B cell (primary cell): ENCODE data around the gene COL10A1. TPM values are rescaled to one million over a fixed set of nuclear protein-coding genes. Genes with fewer than 3 reads are reported as not detected.
A peak's percentile ranks its signal among the peaks of the same experiment; 100 is the strongest.

Experiments
- ATAC-seq: fragments of 200-7000 bp; cut with Tn5 transposase; one replicate; pipeline ENCODE4 v1.10.0; 2021; ENCODE audit warnings: low read depth, mild to moderate bottlenecking, moderate number of reproducible peaks, moderate library complexity
- CTCF ChIA-PET: fragments of 350-600 bp; sonication (Branson Sonifier 250); formaldehyde crosslinking; loops from one replicate; lab custom pipeline; 2021; ENCODE audit warnings: antibody characterized with exemption, inconsistent platforms; lab: Charles Lee
- POLR2A ChIA-PET: fragments of 350-600 bp; sonication (Branson Sonifier 250); formaldehyde crosslinking; loops from one replicate; lab custom pipeline; 2021; ENCODE audit warnings: antibody characterized with exemption; lab: Charles Lee
- DNase-seq: peaks from one replicate; pipeline ENCODE4 v3.0.0; 2013
- H2AFZ ChIP-seq: 2 replicates; pipeline ENCODE4 v1.6.1; 2012; ENCODE audit warnings: mild to moderate bottlenecking, low read depth, low read length; ENCODE audit not compliant: insufficient read depth, poor library complexity, severe bottlenecking
- H3K27ac ChIP-seq, 2 donors: 1 replicate in 1 of 2; 2 replicates in 1 of 2; pipeline ENCODE4 v1.5.1; 2012 to 2013; ENCODE audit warnings: low read length in 2 of 2, mild to moderate bottlenecking in 2 of 2, moderate library complexity in 1 of 2
- H3K27me3 ChIP-seq, 4 experiments: fragments of 200-600 bp in 1 of 4; sonication (generic) in 1 of 4; replicated peaks in 1 of 4; 1 replicate in 2 of 4; 2 replicates in 2 of 4; pipeline versions ENCODE4 v1.6.1 to v1.7.0; 2013 to 2016; ENCODE audit warnings: low read length in 3 of 4, mild to moderate bottlenecking in 2 of 4, mixed read lengths in 1 of 4, moderate library complexity in 1 of 4; ENCODE audit not compliant: insufficient read depth in 4 of 4, control insufficient read depth in 3 of 4; ENCODE audit errors: control extremely low read depth in 1 of 4
- H3K36me3 ChIP-seq, 2 experiments: replicated peaks in 1 of 2; 1 replicate in 1 of 2; 2 replicates in 1 of 2; pipeline versions ENCODE4 v1.6.1 to v1.7.1; 2013; ENCODE audit warnings: low read length in 1 of 2; ENCODE audit not compliant: insufficient read depth in 2 of 2, control insufficient read depth in 1 of 2; ENCODE audit errors: control extremely low read depth in 1 of 2, extremely low read depth in 1 of 2
- H3K4me1 ChIP-seq, 2 donors: fragments of 200-600 bp in 1 of 2; sonication (generic) in 1 of 2; 1 replicate in 1 of 2; 2 replicates in 1 of 2; pipeline versions ENCODE4 v1.5.1 to v1.6.1; 2013 to 2017; ENCODE audit warnings: low read length in 2 of 2; ENCODE audit not compliant: control insufficient read depth in 2 of 2, insufficient read depth in 2 of 2
- H3K4me2 ChIP-seq: replicated peaks from 2 replicates; pipeline ENCODE3; 2012; ENCODE audit warnings: mild to moderate bottlenecking, low read depth, low read length; ENCODE audit not compliant: poor library complexity, severe bottlenecking
- H3K4me3 ChIP-seq, 5 experiments: fragments of 200-600 bp in 1 of 5; sonication (generic) in 1 of 5; 1 replicate in 3 of 5; 2 replicates in 2 of 5; pipeline versions ENCODE4 v1.5.1 to v1.7.0; 2011 to 2016; ENCODE audit warnings: low read length in 4 of 5, mild to moderate bottlenecking in 4 of 5, low read depth in 2 of 5, control low read depth in 1 of 5, moderate library complexity in 1 of 5; ENCODE audit not compliant: insufficient read depth in 1 of 5; ENCODE audit errors: control extremely low read depth in 1 of 5, extremely low read depth in 1 of 5
- H3K79me2 ChIP-seq: fragments of 200-600 bp; sonication (generic); one replicate; pipeline ENCODE4 v1.6.0; 2016; ENCODE audit warnings: low read length; ENCODE audit not compliant: control insufficient read depth, insufficient read depth
- H3K9ac ChIP-seq: fragments of 200-600 bp; sonication (generic); 2 replicates; pipeline ENCODE4 v1.6.1; 2017; ENCODE audit warnings: mild to moderate bottlenecking, low read length, moderate library complexity
- H3K9me3 ChIP-seq, 3 donors: one replicate each; pipeline versions ENCODE4 v1.6.1 to v1.7.1; 2013; ENCODE audit warnings: low read length in 2 of 3; ENCODE audit not compliant: control insufficient read depth in 2 of 3, insufficient read depth in 1 of 3; ENCODE audit errors: control extremely low read depth in 1 of 3
- H4K20me1 ChIP-seq: 2 replicates; pipeline ENCODE4 v1.6.0; 2012; ENCODE audit warnings: mild to moderate bottlenecking, low read length; ENCODE audit not compliant: insufficient read depth, control insufficient read depth, poor library complexity, severe bottlenecking
- H3K27ac Mint-ChIP-seq: one replicate; pipeline ENCODE4 v1.8.0; 2021; ENCODE audit warnings: mixed read lengths
- H3K27me3 Mint-ChIP-seq: one replicate; pipeline ENCODE4 v1.8.0; 2021; ENCODE audit warnings: mixed read lengths
- H3K4me1 Mint-ChIP-seq: one replicate; pipeline ENCODE4 v1.8.0; 2021; ENCODE audit warnings: mixed read lengths
- H3K4me3 Mint-ChIP-seq: one replicate; pipeline ENCODE4 v1.8.0; 2021; ENCODE audit warnings: mixed read lengths
- H3K9me3 Mint-ChIP-seq: one replicate; pipeline ENCODE4 v1.8.0; 2022; ENCODE audit warnings: mixed read lengths; ENCODE audit not compliant: insufficient read depth
- EZH2 ChIP-seq: IDR thresholded peaks from 2 replicates; pipeline ENCODE4 v1.6.1; 2012; ENCODE audit warnings: borderline replicate concordance, low read depth, mild to moderate bottlenecking, moderate library complexity, low read length; ENCODE audit not compliant: insufficient read depth, poor library complexity, severe bottlenecking
- WGBS: methylation state at CpG from one replicate; pipeline ENCODE4 v1.1.5; 2013; ENCODE audit warnings: missing lambda C conversion rate; ENCODE audit not compliant: insufficient coverage; 5-methylcytosine and 5-hydroxymethylcytosine counted together
- intact Hi-C: fragments of 100-400 bp; cut with micrococcal nuclease; formaldehyde crosslinking; loops from one replicate; pipeline ENCODE4 v1.10.0; 2022
- polyA plus RNA-seq: library from polyadenylated mRNA; depleted of rRNA; stranded (reverse); fragments of >200 nt; gene quantifications from 2 replicates; pipeline ENCODE4 v1.2.3, GENCODE V29; 2012
- total RNA-seq, 2 donors: library from RNA; stranded (reverse); fragments of 120-200 nt in 1 of 2; gene quantifications; 1 replicate in 1 of 2; 2 replicates in 1 of 2; pipeline versions ENCODE4 v1.2.3 to v1.2.4, GENCODE V29; 2013 to 2022
- TF ChIP-seq, protein P1 (sequence below): fragments of 200-600 bp; IDR thresholded peaks from one replicate; pipeline ENCODE4 v1.8.0; 2022; ENCODE audit warnings: antibody characterized with exemption, mild to moderate bottlenecking

The COL10A1 gene
- total and polyA plus RNA-seq, 2 donors (not counting 1 experiment from before 2014, with no cell fraction given), result not detected

DNA sequence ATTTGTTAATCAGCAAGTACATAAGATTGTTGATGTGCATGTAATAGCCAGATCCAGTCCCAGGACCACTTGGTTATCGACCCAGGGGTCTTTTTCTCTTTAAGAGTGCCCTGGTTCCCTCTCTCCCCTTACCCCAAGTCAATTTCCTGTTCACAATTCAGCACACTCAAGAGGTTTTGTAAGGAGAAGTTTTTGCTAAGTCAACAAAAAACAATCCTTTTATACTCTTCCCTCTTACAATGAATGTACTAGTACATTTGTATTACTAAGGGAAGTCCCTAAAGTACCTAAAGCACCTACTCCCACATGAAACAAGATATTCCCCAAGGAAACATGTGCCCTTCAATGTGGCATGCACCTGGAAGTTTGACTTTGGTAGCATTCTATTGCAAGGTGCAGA, 26.9 kb downstream of the COL10A1 start:
- TF ChIP-seq, protein P1, sequence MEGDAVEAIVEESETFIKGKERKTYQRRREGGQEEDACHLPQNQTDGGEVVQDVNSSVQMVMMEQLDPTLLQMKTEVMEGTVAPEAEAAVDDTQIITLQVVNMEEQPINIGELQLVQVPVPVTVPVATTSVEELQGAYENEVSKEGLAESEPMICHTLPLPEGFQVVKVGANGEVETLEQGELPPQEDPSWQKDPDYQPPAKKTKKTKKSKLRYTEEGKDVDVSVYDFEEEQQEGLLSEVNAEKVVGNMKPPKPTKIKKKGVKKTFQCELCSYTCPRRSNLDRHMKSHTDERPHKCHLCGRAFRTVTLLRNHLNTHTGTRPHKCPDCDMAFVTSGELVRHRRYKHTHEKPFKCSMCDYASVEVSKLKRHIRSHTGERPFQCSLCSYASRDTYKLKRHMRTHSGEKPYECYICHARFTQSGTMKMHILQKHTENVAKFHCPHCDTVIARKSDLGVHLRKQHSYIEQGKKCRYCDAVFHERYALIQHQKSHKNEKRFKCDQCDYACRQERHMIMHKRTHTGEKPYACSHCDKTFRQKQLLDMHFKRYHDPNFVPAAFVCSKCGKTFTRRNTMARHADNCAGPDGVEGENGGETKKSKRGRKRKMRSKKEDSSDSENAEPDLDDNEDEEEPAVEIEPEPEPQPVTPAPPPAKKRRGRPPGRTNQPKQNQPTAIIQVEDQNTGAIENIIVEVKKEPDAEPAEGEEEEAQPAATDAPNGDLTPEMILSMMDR, result no peak
- TF ChIP-seq EZH2, result no peak
- Histone ChIP-seq H3K79me2 (peaks cover 23% of the 10 kb centered on the region), H3K9me3 (peaks cover 0 to 9% (median 8%) of the 10 kb centered on the region in 3 donors), H3K4me1 (peaks cover 23 to 25% of the 10 kb centered on the region in 2 donors), H3K4me3 (no peak overlapping the region), H3K36me3 (peaks cover 0 to 7% of the 10 kb centered on the region in 2 experiments), H3K27ac (no peak overlapping the region), H3K9ac (no peak overlapping the region), H2AFZ (no peak overlapping the region), H4K20me1 (peaks cover 18% of the 10 kb centered on the region), H3K27me3 (no peaks in the 10 kb centered on the region), H3K4me2 (no peak overlapping the region)
- Mint-ChIP-seq H3K4me3 (peak overlapping the region; percentile 10), H3K4me1 (peaks cover 34% of the 10 kb centered on the region), H3K27ac (no peak overlapping the region), H3K9me3 (peaks cover 10% of the 10 kb centered on the region), H3K27me3 (no peaks in the 10 kb centered on the region)
- intact Hi-C loops, result no loop called here
- DNase-seq (no peak), ATAC-seq (no peak)
- POLR2A ChIA-PET, result no interaction called here
- CTCF ChIA-PET, result interaction anchor here (1.4 to 5.0 kb wide), 2 partner anchors 13 to 87 kb away, joined by 3 to 165 read pairs; no protein-coding TSS in a partner anchor
- no CpG with 5 or more reads among the region's 1 CpG for WGBS

DNA sequence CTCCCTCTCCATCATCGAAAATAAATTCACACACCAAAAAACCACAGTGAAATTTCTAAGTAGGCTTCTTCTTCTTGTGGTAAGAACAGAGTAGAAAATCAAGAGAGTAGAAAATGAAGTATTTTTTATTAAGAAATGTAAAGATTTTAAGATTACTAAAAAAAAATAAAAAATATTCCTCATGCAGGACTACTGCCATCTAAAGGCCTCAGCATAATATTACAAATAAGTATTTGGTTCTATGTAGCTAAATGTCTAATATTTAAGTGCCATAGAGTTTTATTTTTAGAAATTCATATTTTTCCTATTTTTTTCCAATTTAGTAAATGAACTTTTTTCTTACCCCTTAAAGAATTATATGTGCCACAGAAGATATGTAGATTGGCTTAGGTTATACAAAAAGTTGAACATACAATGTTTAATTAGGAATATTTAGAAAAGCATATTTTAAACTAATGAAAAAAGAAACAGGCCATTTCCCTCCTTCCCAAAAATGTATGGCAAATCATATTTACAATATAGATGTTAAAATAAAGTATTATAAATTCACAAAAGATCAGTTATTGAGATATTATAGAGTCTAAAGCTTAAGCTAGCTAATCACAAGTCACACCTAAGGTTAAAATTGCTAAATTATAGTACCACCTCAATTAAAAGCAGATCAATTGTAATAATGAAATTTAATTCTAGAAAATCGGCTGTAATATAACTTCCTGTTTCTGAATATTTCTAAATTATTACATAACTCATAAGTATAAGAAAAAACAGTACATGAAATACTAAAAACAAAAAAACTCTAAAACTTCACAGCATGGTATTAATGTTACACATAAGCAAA, 28.7 kb downstream of the COL10A1 start:
- H3K4me1 Mint-ChIP-seq, result peaks cover 18% of the 10 kb centered on the region
- CTCF ChIA-PET, result interaction anchor here (0.6 to 5.0 kb wide), 18 partner anchors 10 to 1386 kb away, joined by 3 to 165 read pairs (median 4); no protein-coding TSS in a partner anchor
- no peak overlapping the region for H3K9ac ChIP-seq
- no peaks in the 10 kb centered on the region for H3K36me3 ChIP-seq
- H3K79me2 ChIP-seq, result peaks cover 5% of the 10 kb centered on the region
- peaks cover 6% of the 10 kb centered on the region for H4K20me1 ChIP-seq
- H3K9me3 Mint-ChIP-seq, result peaks cover 10% of the 10 kb centered on the region
- no peak overlapping the region for H3K4me3 ChIP-seq
- no peak overlapping the region for H2AFZ ChIP-seq
- DNase-seq (peak; percentile 25), ATAC-seq (no peak)
- intact Hi-C loops, result loop anchor here (1.0 kb wide), 1 partner anchor 87 kb away; no protein-coding TSS in a partner anchor
- H3K27me3 ChIP-seq, result no peaks in the 10 kb centered on the region
- H3K4me2 ChIP-seq, result no peak overlapping the region
- no peak overlapping the region for H3K27ac ChIP-seq
- no CpG with 5 or more reads among the region's 2 CpGs for WGBS
- POLR2A ChIA-PET, result no interaction called here
- H3K4me1 ChIP-seq, result peaks cover 9 to 14% of the 10 kb centered on the region in 2 donors
- H3K27me3 Mint-ChIP-seq, result peaks cover 4% of the 10 kb centered on the region
- H3K9me3 ChIP-seq, result peaks cover 0 to 9% (median 8%) of the 10 kb centered on the region in 3 donors
- H3K27ac Mint-ChIP-seq, result no peak overlapping the region
- H3K4me3 Mint-ChIP-seq, result no peak overlapping the region
- TF ChIP-seq, protein P1, result peak; percentile 93
- no peak for TF ChIP-seq EZH2
